K562 (cell line): ENCODE measurements around the gene WSCD2. TPM values are rescaled to one million over a fixed set of nuclear protein-coding genes. Genes with fewer than 3 reads are reported as not detected.
A peak's percentile ranks its signal among the peaks of the same experiment; 100 is the strongest.

Experiments
- ATAC-seq: fragments of 200-7000 bp; cut with Tn5 transposase; 3 replicates; pipeline ENCODE4 v1.9.1; 2020; ENCODE audit warnings: moderate library complexity
- BruUV-seq: library from RNA; stranded (reverse); fragments of 400-500 nt; replicated peaks from 2 replicates; lab custom pipeline; 2021; lab: Mats Ljungman, UMichigan
- CTCF ChIA-PET: fragments of 300-600 bp; formaldehyde crosslinking; extraction: SDS; loops from one replicate; lab custom pipeline; 2021; ENCODE audit warnings: low intra/inter-chr PET ratio; lab: Yijun Ruan, JAX
- POLR2A ChIA-PET: fragments of 300-600, 350-650 bp; sonication (Branson Sonifier 250); formaldehyde crosslinking; extraction: SDS; loops from one replicate; lab custom pipeline; 2021; ENCODE audit warnings: antibody characterized with exemption, inconsistent platforms; lab: Yijun Ruan, JAX
- DNase-seq, 4 experiments: peaks; one replicate each; pipeline versions ENCODE4 v3.0.0 to v3.0.0-alpha.2; 2011 to 2018; ENCODE audit warnings: low spot score in 3 of 4, mixed read lengths in 3 of 4; ENCODE audit errors: extremely low read depth in 1 of 4
- FAIRE-seq: peaks from 2 replicates; lab custom pipeline; 2011; peaks lifted over from hg19 to GRCh38; lab: Jason Lieb, UNC
- H2AFZ ChIP-seq: 2 replicates; pipeline ENCODE4 v1.6.0; 2011; ENCODE audit warnings: low read depth, low read length, control low read depth, inconsistent platforms
- H3K27ac ChIP-seq: fragments of 200-600 bp; 3 replicates; pipeline ENCODE4 v1.8.0; 2011; ENCODE audit warnings: low read depth, mild to moderate bottlenecking, control low read depth, inconsistent platforms, low read length, moderate library complexity, mixed read lengths; ENCODE audit errors: extremely low read depth
- H3K27me3 ChIP-seq, 2 experiments: fragments of 300-600 bp in 1 of 2; 2 replicates in 1 of 2; 3 replicates in 1 of 2; pipeline versions ENCODE4 v1.6.0 to v1.8.0; 2011; ENCODE audit warnings: inconsistent platforms in 2 of 2, low read length in 2 of 2, mild to moderate bottlenecking in 1 of 2, mixed read lengths in 1 of 2, moderate library complexity in 1 of 2; ENCODE audit not compliant: control insufficient read depth in 2 of 2, insufficient read depth in 2 of 2
- H3K36me3 ChIP-seq: fragments of 300-600 bp; 3 replicates; pipeline ENCODE4 v1.8.0; 2011; ENCODE audit warnings: mild to moderate bottlenecking, low read length, inconsistent platforms; ENCODE audit not compliant: control insufficient read depth, insufficient read depth
- H3K4me1 ChIP-seq, 2 experiments: fragments of 200-600 bp in 1 of 2; replicated peaks in 1 of 2; 2 replicates in 1 of 2; 3 replicates in 1 of 2; pipeline versions ENCODE4 v1.5.1 to v1.8.0; 2011; ENCODE audit warnings: inconsistent platforms in 2 of 2, low read length in 2 of 2, mild to moderate bottlenecking in 1 of 2, mixed read lengths in 1 of 2, moderate library complexity in 1 of 2; ENCODE audit not compliant: control insufficient read depth in 2 of 2, insufficient read depth in 2 of 2
- H3K4me2 ChIP-seq: 2 replicates; pipeline ENCODE4 v1.6.1; 2011; ENCODE audit warnings: low read length, control low read depth, inconsistent platforms, mixed read lengths; ENCODE audit not compliant: insufficient read depth
- H3K4me3 ChIP-seq: fragments of 200-600 bp; sonication (generic), shearing (Covaris generic); 2 replicates; pipeline ENCODE4 v1.5.1; 2016; ENCODE audit warnings: control low read depth, inconsistent platforms
- H3K79me2 ChIP-seq: fragments of 200-600 bp; 3 replicates; pipeline ENCODE4 v1.8.0; 2011; ENCODE audit warnings: low read length, inconsistent platforms; ENCODE audit not compliant: control insufficient read depth, insufficient read depth
- H3K9ac ChIP-seq, 2 experiments: 2 replicates each; pipeline versions ENCODE4 v1.6.0 to v1.6.1; 2011; ENCODE audit warnings: low read depth in 2 of 2, low read length in 2 of 2, control low read depth in 1 of 2, inconsistent platforms in 1 of 2, mild to moderate bottlenecking in 1 of 2, mixed read lengths in 1 of 2; ENCODE audit not compliant: insufficient read depth in 1 of 2
- H3K9me1 ChIP-seq: one replicate; pipeline ENCODE4 v1.6.0; 2011; ENCODE audit warnings: inconsistent platforms, mild to moderate bottlenecking, low read length, moderate library complexity; ENCODE audit not compliant: control insufficient read depth, insufficient read depth
- H3K9me3 ChIP-seq: replicated peaks from 2 replicates; pipeline ENCODE4 v1.5.1; 2011; ENCODE audit warnings: low read depth, low read length, inconsistent platforms; ENCODE audit not compliant: control insufficient read depth, insufficient read depth
- H4K20me1 ChIP-seq: replicated peaks from 2 replicates; pipeline ENCODE4 v1.6.1; 2011; ENCODE audit warnings: low read length, inconsistent platforms, mixed read lengths; ENCODE audit not compliant: control insufficient read depth, insufficient read depth
- NFE2L1 ChIP-seq: fragments of 450-650 bp; IDR thresholded peaks from 2 replicates; pipeline ENCODE4 v1.6.1; 2016; ENCODE audit warnings: missing genetic modification characterization, low read depth, mild to moderate bottlenecking, missing compliant biosample characterization, moderate library complexity, borderline replicate concordance
- RBM25 ChIP-seq: fragments of 200-400 bp; formaldehyde crosslinking; IDR thresholded peaks from 2 replicates; pipeline ENCODE4 v1.6.1; 2018; ENCODE audit warnings: low read length, low read depth, moderate library complexity; ENCODE audit not compliant: severe bottlenecking
- XRCC5 ChIP-seq: fragments of 200-400 bp; formaldehyde crosslinking; IDR thresholded peaks from 2 replicates; pipeline ENCODE4 v1.6.1; 2017; ENCODE audit warnings: low read depth, mild to moderate bottlenecking, low read length
- WGBS: fragments of 100-300 bp; shearing (Covaris generic); methylation state at CpG from one replicate; pipeline ENCODE4 v1.1.6; 2016; ENCODE audit warnings: low coverage, mixed read lengths; ENCODE audit not compliant: insufficient coverage; ENCODE audit errors: missing lambda C conversion rate; 5-methylcytosine and 5-hydroxymethylcytosine counted together
- in situ Hi-C: fragments of 300-500 bp; cut with MboI; formaldehyde crosslinking; loops from 4 replicates; pipeline ENCODE4 v1.15.0; 2018; ENCODE audit warnings: inconsistent platforms, mixed read lengths
- intact Hi-C: fragments of 100-400 bp; cut with micrococcal nuclease; formaldehyde crosslinking; loops from 2 replicates; pipeline ENCODE4 v1.14.2; 2022
- polyA plus RNA-seq, 8 experiments: library from polyadenylated mRNA; depleted of rRNA in 4 of 8; stranded (reverse) in 5 of 8; unstranded in 3 of 8; fragments of >200 nt; fragmentation: Nextera tagmentation in 2 of 8; fragmentation: Illumina TruSeq in 1 of 8; extraction: Ambion mirVana in 2 of 8; extraction: Trizol in 1 of 8; gene quantifications; 2 replicates each; pipeline versions ENCODE4 v1.2.1 to v1.2.3, GENCODE V29; 2011 to 2014; ENCODE audit warnings: inconsistent platforms in 1 of 8, missing spikeins in 1 of 8
- total RNA-seq, 7 experiments: library from RNA; depleted of rRNA in 6 of 7; stranded (reverse); fragments of >200 nt in 6 of 7; fragmentation: Illumina TruSeq in 2 of 7; extraction: Trizol in 2 of 7; gene quantifications; 2 replicates each; pipeline versions ENCODE4 v1.2.1 to v1.2.3, GENCODE V29; 2011 to 2021; ENCODE audit warnings: low replicate concordance in 1 of 7
- TF ChIP-seq, protein P1 (sequence below): sonication (generic); formaldehyde crosslinking; IDR thresholded peaks from 2 replicates; pipeline ENCODE4 v1.8.1; 2023; ENCODE audit warnings: mild to moderate bottlenecking, missing genetic modification reagents
- TF ChIP-seq, protein P2 (sequence below): fragments of 250-450 bp; sonication (Bioruptor Pico); IDR thresholded peaks from 2 replicates; pipeline ENCODE4 v1.5.0; 2021

Gene WSCD2
- total and polyA plus RNA-seq, 9 of the 15 experiments (the other 6 are each of a cell fraction or from before 2014, with no cell fraction given) = 0.72 to 14.1 (median 4.0) TPM

GRCh38 chr12:108173892-108174291, 44.8 kb downstream of the WSCD2 start:
- Histone ChIP-seq H3K36me3 (no peaks in the 10 kb centered on the region), H2AFZ (no peak overlapping the region), H3K9me3 (no peaks in the 10 kb centered on the region), H3K4me3 (no peak overlapping the region), H3K9ac (no peak overlapping the region), H4K20me1 (no peaks in the 10 kb centered on the region), H3K4me2 (no peak overlapping the region), H3K79me2 (no peaks in the 10 kb centered on the region), H3K27ac (no peak overlapping the region), H3K9me1 (no peaks in the 10 kb centered on the region), H3K4me1 (no peaks in the 10 kb centered on the region; a peak in 1 of 5 replicates), H3K27me3 (no peaks in the 10 kb centered on the region)
- ChIA-PET POLR2A (no interaction called here), CTCF (no interaction called here)
- ATAC-seq = no peak
- in situ Hi-C loops (no loop called here), intact Hi-C loops (no loop called here)
- WGBS = 5% methylated on average over 6 of the region's 6 CpGs
- FAIRE-seq = no peak
- TF ChIP-seq XRCC5 (no peak), RBM25 (peak; percentile 63), NFE2L1 (tag) (no peak)
- TF ChIP-seq, protein P1, sequence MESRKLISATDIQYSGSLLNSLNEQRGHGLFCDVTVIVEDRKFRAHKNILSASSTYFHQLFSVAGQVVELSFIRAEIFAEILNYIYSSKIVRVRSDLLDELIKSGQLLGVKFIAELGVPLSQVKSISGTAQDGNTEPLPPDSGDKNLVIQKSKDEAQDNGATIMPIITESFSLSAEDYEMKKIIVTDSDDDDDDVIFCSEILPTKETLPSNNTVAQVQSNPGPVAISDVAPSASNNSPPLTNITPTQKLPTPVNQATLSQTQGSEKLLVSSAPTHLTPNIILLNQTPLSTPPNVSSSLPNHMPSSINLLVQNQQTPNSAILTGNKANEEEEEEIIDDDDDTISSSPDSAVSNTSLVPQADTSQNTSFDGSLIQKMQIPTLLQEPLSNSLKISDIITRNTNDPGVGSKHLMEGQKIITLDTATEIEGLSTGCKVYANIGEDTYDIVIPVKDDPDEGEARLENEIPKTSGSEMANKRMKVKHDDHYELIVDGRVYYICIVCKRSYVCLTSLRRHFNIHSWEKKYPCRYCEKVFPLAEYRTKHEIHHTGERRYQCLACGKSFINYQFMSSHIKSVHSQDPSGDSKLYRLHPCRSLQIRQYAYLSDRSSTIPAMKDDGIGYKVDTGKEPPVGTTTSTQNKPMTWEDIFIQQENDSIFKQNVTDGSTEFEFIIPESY (CRISPR knock-in tag) = no peak
- TF ChIP-seq, protein P2, sequence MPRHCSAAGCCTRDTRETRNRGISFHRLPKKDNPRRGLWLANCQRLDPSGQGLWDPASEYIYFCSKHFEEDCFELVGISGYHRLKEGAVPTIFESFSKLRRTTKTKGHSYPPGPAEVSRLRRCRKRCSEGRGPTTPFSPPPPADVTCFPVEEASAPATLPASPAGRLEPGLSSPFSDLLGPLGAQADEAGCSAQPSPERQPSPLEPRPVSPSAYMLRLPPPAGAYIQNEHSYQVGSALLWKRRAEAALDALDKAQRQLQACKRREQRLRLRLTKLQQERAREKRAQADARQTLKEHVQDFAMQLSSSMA (CRISPR knock-in tag) = no peak
- BruUV-seq = no TSS peak
- DNase-seq = no peak
